AG04450 (cell line): ENCODE data around the gene CALHM3. TPM values are rescaled to one million over a fixed set of nuclear protein-coding genes. Genes with fewer than 3 reads are reported as not detected.
"Not testable (repeated sequence)": the region's sequence is repeated elsewhere in the genome, so short reads cannot be mapped to it uniquely, and the experiment has no call there.

Experiments
- CTCF ChIA-PET: fragments of 300-600, 350-600 bp; formaldehyde crosslinking; extraction: SDS; loops from one replicate; lab custom pipeline; 2022; ENCODE audit warnings: antibody characterized with exemption, inconsistent platforms; lab: Charles Lee
- POLR2A ChIA-PET: fragments of 350-600 bp; formaldehyde crosslinking; extraction: SDS; loops from one replicate; lab custom pipeline; 2021; ENCODE audit warnings: antibody characterized with exemption, inconsistent platforms; lab: Yijun Ruan, JAX
- DNase-seq: peaks from one replicate; pipeline ENCODE4 v3.0.0-alpha.2; 2011; ENCODE audit warnings: low read depth, low spot score
- H3K27ac ChIP-seq: one replicate; pipeline ENCODE4 v1.5.1; 2012; ENCODE audit warnings: low read depth, low read length, control low read depth
- H3K27me3 ChIP-seq: one replicate; pipeline ENCODE4 v1.6.0; 2012; ENCODE audit warnings: low read length; ENCODE audit not compliant: control insufficient read depth, insufficient read depth
- H3K4me3 ChIP-seq: 2 replicates; pipeline ENCODE4 v1.5.1; 2011; ENCODE audit warnings: mild to moderate bottlenecking, low read depth, low read length, control low read depth
- H3K9me3 ChIP-seq: 2 replicates; pipeline ENCODE4 v1.5.1; 2012; ENCODE audit warnings: low read length; ENCODE audit not compliant: control insufficient read depth, insufficient read depth
- polyA minus RNA-seq: library from RNA; depleted of rRNA, polyadenylated mRNA; stranded (reverse); fragments of >200 nt; gene quantifications from 2 replicates; pipeline ENCODE4 v1.2.3, GENCODE V29; 2011; rRNA and poly(A)+ RNA removed
- polyA plus RNA-seq: library from polyadenylated mRNA; depleted of rRNA; stranded (reverse); fragments of >200 nt; gene quantifications from 2 replicates; pipeline ENCODE4 v1.2.3, GENCODE V29; 2011; rRNA removed
- TF ChIP-seq, protein P1 (sequence below): IDR thresholded peaks from 2 replicates; pipeline ENCODE4 v1.5.1; 2011; ENCODE audit warnings: low read depth, low read length, control low read depth, inconsistent platforms

The CALHM3 gene
- polyA plus RNA-seq (not detected in 2 replicates), polyA minus RNA-seq (not detected in 2 replicates)

GRCh38 chr10:103479135-103479534, at the start of gene CALHM3:
CALHM3 (minus strand) TSS chr10:103479240; CDS start chr10:103479032, 208 bp downstream.
- no peak within 1 kb of the TSS for H3K4me3 ChIP-seq
- no peak within 1 kb of the TSS for H3K27ac ChIP-seq
- POLR2A ChIA-PET = no interaction called here
- CTCF ChIA-PET = no interaction called here
- H3K9me3 ChIP-seq = no peaks in the 10 kb centered on the region
- peaks cover 15% of the 10 kb centered on the region for H3K27me3 ChIP-seq
- TF ChIP-seq, protein P1, sequence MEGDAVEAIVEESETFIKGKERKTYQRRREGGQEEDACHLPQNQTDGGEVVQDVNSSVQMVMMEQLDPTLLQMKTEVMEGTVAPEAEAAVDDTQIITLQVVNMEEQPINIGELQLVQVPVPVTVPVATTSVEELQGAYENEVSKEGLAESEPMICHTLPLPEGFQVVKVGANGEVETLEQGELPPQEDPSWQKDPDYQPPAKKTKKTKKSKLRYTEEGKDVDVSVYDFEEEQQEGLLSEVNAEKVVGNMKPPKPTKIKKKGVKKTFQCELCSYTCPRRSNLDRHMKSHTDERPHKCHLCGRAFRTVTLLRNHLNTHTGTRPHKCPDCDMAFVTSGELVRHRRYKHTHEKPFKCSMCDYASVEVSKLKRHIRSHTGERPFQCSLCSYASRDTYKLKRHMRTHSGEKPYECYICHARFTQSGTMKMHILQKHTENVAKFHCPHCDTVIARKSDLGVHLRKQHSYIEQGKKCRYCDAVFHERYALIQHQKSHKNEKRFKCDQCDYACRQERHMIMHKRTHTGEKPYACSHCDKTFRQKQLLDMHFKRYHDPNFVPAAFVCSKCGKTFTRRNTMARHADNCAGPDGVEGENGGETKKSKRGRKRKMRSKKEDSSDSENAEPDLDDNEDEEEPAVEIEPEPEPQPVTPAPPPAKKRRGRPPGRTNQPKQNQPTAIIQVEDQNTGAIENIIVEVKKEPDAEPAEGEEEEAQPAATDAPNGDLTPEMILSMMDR = no peak
- DNase-seq = no peak

DNA sequence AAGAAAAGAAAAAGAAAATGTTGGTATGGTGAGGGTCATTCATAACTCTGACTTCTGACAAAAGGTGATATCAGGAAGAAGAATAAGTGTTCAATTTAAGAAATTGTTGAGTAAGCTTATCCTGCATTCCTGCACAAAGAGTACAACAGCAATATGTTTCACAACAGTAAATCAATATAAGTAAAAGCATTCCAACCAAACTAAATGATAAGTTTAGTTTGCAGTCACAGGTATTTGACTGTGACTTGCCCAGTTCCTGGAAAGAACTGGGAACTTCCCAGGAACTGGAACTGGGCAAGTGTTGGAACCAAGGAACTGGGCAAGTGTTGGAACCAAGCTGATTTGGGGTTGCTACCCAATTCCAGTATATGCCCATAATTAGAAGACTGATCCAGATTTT, 49.5 kb upstream of the CALHM3 start:
- no peak overlapping the region for H3K27ac ChIP-seq
- no peaks in the 10 kb centered on the region for H3K27me3 ChIP-seq
- POLR2A ChIA-PET = no interaction called here
- CTCF ChIA-PET = interaction anchor here (0.7 to 1.4 kb wide), 2 partner anchors 15 to 229 kb away, joined by 3 to 4 read pairs; no protein-coding TSS in a partner anchor
- no peak overlapping the region for H3K4me3 ChIP-seq
- TF ChIP-seq, protein P1 = no peak
- DNase-seq = no peak
- peaks cover 3% of the 10 kb centered on the region; the same call in 1 of the 2 replicates for H3K9me3 ChIP-seq

- CTCF ChIA-PET = interaction anchor here (1.4 kb wide), 1 partner anchor 16 kb away, joined by 3 read pairs; no protein-coding TSS in a partner anchor
- H3K27me3 ChIP-seq, POLR2A ChIA-PET, H3K9me3 ChIP-seq, H3K27ac ChIP-seq, H3K4me3 ChIP-seq: not testable (repeated sequence)
- DNase-seq = peak; percentile 42
Observed at GRCh38 chr10:103527476-103527875, 48.4 kb upstream of the CALHM3 start.

DNA sequence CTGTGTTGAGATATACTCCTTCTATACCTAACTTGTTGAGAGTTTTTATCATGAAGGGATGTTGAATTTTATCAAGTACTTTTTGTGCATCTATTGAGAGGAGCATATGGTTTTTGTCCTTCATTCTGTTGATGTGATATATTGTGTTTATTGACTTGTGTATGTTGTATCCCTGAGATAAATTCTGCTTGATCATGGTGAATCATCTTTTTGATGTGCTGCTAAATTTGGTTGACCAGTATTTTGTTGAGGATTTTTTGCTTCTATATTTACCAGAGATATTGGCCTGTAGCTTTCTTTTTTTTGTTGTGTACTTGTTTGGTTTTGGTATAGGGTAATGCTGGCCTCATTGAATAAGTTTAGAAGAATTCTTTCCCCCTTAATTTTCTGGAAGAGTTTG, 46.9 kb upstream of the CALHM3 start:
- Histone ChIP-seq H3K27me3 (no peaks in the 10 kb centered on the region), H3K4me3 (no peak overlapping the region), H3K27ac (no peak overlapping the region), H3K9me3 (peaks cover 11% of the 10 kb centered on the region; the same call in 1 of the 2 replicates)
- POLR2A ChIA-PET = no interaction called here
- DNase-seq = no peak
- TF ChIP-seq, protein P1 = no peak
- CTCF ChIA-PET = no interaction called here

DNA sequence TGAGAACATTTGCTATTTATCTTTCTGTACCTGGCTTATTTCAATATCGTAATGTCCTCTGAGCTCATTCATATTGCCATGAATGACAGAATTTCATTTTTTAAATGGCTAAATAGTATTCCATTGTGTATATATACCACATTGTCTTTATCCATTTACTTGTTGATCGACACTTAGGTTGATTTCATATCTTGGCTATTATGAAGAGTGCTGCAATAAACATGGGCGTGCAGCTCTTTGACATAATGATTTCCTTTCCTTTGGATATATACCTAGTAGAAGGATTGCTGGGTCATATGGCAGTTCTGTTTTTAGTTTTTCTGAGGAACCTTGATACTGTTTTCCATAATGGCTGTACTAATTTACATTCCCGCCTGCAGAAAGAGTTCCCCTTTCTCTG, 44.6 kb upstream of the CALHM3 start:
- ChIA-PET POLR2A (no interaction called here), CTCF (no interaction called here)

DNA sequence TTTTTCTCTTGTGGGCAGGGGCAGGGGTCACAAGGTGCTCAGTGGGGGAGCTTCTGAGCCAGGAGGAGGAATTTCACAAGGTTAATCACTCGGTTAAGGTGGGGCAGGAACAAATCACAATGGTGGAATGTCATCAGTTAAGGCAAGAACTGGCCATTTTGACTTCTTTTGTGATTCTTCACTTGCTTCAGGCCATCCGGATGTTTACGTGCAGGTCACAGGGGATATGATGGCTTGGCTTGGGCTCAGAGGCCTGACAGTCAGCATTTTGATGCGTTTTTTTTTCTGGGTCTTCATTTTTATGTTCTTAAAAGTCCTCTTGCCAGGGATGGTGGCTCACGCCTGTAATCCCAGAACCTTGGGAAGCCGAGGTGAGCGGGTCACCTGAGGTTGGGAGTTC, 43.0 kb upstream of the CALHM3 start:
- H3K4me3 ChIP-seq, DNase-seq, H3K9me3 ChIP-seq, H3K27ac ChIP-seq: not testable (repeated sequence)
- CTCF ChIA-PET = interaction anchor here (0.8 kb wide), 1 partner anchor 10 kb away, joined by 7 read pairs; no protein-coding TSS in a partner anchor
- POLR2A ChIA-PET = interaction anchor here (0.7 to 1.0 kb wide), 2 partner anchors 21 to 91 kb away, joined by 3 to 9 read pairs; no protein-coding TSS in a partner anchor
- peaks cover 11% of the 10 kb centered on the region for H3K27me3 ChIP-seq

More for the DNA sequence above, 44.6 kb upstream of the CALHM3 start:
- TF ChIP-seq, protein P1 = no peak
- DNase-seq = no peak
- H3K27ac ChIP-seq = no peak overlapping the region
- peaks cover 7% of the 10 kb centered on the region; the same call in 1 of the 2 replicates for H3K9me3 ChIP-seq
- H3K4me3 ChIP-seq = no peak overlapping the region
- H3K27me3 ChIP-seq = peaks cover 6% of the 10 kb centered on the region
